Activated gamma-delta T cell treated with anti-CD3 and anti-CD28 coated beads, Interleukin-2, amount 50 U/mL, for 16 hours (primary cell): ENCODE results near the gene DENND11.
"Not testable (repeated sequence)": the region's sequence is repeated elsewhere in the genome, so short reads cannot be mapped to it uniquely, and the experiment has no call there.

ENCODE experiments used
- DNase-seq: peaks from one replicate; pipeline ENCODE4 v3.0.0-alpha.2; 2020; ENCODE audit warnings: low read depth

Gene DENND11

DNA sequence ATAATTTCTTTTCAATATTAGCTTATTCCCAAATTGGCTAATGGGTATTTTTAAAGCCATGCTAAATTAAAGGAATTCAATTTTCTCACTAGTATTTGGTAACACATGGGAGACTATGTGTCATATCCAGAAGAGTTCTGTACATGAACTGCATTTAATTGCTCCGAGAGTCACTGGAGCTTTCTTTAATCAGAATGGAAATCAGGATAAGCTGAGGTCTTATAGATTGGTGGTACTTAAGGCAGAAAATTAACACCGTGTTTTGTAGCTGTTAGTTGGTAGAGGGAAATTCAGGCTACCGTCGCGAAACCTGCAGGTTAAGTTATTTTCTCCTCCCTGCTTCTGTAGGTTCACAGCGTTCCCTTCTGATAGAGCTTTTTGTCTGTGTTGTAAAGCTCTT is 6.4 kb upstream of the DENND11 start, which contains the start of gene WEE2:
Gene WEE2, plus strand, starts transcription at position 3 of the 400 bp plus-strand sequence. CDS start 406 bp downstream, outside the sequence.
- DNase-seq, result no peak

DNA sequence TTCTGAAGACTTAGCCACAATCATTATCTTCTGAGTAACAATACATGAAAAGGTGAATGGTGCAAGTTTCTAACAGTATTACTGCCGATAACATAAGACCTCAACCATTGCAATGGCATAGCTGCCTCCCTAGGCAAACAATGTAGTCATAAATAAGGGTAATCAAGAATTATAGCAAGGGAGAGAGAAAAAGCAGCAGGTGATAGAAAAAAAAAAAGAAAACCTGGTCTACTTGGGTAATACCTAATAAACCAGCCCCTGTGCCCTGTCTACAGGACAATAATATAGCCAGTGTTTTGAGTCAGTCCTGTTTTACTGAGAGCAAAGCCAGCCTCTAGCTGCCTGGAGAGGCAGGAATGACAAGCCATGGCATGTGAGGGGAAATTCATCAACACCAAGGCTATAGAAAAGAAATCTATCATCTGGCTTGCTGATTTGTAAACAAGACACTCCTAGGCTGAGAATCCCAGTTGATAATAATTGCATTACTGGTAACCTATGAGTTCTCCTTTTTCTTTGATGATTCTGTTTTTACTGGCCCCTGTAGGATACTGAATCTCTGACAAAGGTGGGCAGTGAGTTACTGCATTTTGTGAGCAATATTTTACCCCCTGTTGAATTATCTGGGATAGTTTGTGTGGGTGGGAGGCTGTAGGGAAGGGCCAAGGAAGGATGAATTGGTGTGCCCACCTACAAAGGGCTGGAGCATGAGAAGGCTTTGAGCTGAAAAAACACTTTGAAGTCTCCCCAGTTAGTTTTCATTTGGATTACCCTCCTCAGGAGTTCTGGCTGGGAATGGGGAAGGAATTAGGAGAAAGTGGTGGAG is 4.5 kb upstream of the DENND11 start:
- DNase-seq, result no peak

DNA sequence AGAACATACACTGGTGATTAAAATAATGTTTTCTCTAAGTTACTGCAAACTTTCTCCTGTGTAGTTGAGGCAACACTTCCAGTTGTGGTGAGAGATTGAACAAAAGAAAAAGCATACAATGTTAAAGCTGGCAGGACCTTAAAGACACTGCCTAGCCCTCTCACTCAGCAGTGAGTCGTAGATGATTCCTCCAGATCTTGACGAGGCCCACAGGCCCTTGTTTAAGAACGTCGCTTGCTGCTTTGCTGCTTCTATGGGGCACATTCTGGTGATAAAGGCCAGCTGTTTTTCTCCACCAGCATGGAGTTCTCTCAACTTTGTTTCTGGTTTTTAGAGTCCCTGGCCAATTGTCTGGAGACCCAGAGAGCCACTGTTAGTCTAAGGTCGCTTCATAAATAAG is 2.8 kb upstream of the DENND11 start:
- no peak for DNase-seq

DNA sequence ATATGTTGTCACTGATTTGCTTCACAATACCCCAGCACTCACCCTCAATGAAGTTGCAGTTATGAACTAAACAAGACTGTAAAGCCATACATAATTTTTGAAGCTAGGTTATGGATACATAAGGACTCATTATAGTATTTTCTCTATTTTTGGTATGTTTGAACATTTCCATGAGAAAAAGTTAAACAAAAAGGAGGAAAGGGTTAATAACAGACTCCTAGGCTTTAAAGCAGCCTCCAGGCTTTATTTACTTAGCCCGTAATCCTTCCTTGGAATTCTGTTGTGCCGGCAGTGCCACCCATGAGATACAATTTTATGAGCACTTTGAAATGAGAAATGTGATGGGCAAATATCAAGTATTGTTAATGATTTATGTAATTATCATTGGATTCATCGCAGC is 2.1 kb upstream of the DENND11 start:
- DNase-seq, result no peak

DNA sequence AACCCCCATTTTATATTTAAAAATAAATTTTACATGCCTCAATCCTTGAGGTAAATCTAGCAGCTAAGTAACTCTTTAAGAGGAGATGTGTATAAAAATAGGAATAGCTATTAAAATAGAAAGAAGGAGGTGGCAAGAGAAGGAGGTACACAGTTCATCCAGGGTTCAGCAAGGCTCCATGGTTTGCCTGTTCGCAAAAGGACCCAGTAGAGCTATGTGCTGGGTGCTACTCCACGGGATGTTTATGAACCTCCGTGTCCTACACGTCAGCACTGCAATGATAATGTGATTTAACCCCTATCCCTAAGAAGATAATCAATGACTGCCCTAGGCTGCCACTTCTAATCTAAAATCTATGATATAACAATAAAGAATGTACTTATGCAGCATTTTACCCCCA is 926 bp upstream of the DENND11 start:
- DNase-seq, result no peak

DNA sequence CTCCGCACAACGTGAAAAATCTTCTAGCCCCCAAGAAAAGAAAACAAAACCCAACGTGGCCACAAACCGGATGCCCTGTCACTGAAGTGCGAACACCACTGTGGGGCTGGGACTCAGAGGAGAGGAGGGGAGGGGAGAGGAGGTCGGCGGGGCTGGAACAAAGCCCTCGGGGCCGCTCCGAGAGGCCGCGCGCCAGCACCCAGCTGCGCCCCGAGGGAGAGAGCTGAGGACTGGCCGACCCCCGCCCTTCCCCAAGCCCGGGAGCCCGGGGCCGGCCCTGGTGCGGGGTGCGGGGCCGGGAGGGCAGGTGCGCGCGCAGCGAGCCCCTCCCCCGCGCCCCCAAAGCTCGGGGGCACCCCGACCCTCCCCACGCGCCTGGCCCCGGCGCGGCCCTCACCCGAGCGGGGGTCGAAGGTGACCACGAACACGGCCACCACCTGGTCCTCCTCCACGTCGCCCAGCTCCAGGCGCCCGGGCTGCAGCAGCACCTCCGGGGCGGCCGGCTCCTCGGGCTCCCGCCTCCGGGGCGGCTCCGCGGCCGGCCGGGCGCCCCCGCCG is 398 bp downstream of the DENND11 start:
- peak; percentile 71 for DNase-seq

DNA sequence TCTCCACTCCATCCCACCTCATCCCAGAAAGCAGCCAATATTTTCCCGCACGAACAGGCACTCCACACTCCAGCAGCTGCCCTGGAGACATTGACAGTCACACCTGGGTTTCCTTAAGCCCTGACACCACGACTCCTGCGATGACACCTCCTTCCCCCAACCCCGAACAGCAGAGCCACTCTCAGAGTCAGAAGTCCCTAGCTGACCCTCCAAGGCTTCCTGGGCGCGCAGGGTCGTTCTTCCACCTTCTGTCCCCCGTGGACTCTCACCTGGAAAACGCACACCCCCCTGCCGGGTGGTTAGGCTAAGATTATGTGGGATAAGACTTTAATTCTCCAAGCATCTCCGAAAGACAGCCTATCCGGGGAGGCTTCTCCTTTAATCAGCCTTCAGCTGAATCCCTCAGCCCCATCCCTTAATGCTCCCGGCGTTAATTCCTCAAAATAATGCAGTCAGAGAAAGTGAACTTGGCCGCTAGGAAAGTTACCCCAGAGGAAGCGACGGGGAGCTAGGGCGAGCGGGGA is 1.1 kb downstream of the DENND11 start:
- no peak for DNase-seq

DNA sequence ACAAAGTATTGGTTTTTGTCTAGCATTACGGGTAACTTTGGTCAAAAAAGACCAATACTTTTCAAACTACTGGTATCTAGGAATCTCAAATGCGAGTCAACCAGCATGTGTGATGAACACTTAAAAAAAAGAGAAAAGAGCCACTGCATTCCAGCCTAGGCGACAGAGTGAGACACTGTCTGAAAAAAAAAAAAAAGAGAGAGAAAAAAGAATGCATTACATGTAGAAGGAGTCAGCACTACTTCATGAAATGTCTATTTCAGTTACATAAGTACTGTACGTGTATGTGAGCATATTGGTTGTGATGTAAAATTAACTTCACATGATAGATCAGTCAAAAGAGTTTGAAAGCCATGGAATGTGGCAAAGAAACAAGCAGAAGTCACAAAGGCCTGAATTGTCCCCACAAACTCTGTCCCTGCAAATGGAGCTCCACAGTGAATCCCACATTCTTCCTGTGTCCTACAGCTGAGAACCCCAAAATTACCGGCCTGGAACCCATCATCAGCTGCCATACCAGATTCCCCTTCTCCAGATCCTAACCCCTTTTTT is 1.6 kb downstream of the DENND11 start:
- no peak for DNase-seq

DNA sequence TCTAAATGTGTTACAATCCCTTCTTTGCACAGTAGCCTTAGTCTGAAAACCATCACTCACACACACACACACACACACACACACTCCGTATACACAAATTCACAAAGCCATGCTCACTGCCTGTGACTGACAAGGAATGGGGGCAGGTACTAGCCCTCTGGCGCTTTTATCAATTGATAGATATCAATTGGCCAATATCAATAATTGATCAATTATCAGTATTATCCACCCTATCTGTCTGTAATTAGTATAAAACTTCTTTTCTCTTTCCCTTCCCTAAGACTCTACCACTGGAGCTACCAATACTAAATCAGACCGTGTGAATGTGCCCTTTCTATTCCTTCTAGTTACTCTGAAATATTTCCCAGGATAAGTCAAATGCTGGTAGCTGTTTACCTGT is 2.1 kb downstream of the DENND11 start:
- no peak for DNase-seq

DNA sequence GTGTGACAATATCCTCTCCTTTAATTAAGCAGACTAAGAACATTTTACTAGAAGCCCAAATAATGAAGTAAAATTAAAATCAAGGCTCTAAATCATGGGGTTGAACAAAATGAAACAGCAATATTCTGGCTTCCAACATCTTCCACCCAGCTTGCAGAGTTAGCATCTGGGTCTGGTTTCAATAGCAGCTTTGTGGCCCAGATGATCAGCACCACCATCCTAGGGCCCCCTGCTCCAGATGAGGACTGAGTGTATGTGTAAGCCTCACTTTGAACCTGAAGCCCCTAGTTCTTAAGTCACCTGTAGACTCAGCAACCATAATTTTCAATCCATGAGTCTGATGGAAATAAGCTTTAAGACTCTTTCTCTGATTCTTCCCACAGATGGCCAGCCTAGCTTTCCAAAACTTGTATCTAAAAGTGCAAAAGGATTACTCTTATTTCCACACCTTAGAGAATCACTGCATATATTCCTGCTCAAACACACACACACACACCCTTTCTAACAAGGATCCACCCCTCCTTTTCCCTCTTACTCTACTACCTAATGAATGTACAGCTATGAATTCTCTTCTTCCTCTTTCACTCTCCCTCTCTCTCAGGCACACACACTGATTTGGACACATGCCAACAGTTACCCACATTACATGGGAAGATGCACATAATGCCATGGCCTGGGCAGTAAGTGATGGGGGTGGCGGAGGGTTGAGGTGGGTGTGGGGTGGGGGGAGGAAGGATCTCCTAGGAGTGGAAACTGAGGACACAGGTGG is 3.5 kb downstream of the DENND11 start:
- DNase-seq, result no peak

DNA sequence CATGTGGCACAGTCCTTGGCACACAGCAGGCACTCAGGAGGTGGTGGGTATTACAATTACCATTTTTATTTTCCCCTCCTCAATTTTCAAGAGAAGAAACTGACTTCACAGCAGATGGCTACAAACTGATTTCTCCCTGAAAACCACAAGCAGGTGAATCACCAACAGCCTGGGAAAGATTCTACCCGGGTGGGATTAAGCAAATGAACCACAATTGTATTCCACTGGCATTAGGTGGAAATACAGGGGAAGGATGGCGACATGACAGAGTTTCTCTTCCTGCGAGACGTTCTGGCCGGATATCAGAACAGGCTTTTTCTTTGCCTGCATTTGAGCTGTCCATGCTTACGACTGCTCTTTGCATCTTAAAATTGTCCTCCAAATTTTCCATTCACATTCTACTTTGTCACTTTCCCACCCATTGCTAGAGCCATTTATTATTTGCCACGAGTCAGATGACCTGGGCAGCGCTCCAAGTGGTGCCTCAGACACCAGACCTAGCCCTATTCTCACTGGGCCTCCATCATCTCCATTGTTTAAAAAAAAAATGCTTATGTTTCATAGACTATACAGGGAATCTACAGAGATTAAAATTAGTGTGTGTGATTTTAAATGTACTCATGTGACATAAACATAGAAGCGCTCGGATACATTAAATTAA is 4.6 kb downstream of the DENND11 start:
- no peak for DNase-seq

DNA sequence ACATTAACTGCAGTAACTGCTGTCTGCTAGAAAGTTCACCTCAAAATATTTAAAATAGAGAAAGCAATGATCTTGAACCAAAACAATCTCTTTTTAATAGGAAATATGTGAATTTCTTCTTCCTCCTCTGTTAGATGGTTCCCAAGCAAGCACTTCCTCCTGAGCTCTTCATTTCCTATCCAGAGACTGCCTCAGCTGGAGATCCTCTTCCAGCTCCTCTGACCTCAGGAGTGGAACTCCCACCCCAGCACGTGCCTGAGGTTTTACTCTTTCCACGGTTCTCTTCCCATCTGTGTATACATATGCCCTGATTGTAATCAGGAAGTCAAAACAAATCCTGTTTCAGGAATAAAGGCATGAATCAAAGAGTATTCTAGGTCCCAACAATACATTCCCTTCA is 5.6 kb downstream of the DENND11 start:
- DNase-seq, result no peak

DNA sequence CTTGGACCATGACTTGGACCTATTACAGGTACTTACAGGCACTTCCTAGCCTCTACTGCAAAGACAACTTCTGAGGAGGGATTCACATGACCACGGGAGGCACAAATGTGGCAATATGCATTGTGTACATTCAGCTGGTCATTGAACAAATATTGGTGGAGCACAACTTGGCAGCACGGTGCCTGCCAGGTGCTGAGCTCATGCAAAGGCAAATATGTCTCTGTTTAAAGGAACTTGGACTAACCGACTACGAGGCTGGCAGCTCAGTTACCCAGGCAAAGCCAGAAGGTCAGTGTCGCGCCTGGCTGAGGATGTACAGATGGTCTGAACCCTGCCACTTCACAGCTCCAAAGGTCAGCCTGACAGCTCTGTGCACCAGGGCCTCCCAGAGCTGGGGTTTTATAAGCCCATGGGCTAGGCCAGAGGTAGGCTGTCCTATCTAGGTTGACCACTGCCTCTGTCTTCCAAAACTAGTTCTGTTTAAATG is 6.1 kb downstream of the DENND11 start:
- no peak for DNase-seq

DNA sequence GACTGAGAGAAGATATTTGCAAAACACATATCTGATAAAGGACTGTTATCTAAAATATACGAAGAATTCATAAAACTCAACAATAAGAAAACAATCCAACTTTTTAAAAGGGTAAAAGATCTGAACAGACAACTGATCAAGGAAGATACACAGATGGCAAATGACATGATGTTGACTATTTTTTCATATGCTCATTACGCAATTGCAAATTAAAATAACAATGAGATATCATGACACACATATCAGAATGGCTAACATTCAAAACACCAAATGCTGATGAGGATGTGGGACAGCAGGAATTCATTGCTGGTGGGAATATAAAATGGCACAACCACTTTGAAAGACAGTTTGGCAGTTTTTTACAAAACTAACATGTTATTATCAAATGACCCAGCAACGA is 8.9 kb downstream of the DENND11 start:
- no peak for DNase-seq

DNA sequence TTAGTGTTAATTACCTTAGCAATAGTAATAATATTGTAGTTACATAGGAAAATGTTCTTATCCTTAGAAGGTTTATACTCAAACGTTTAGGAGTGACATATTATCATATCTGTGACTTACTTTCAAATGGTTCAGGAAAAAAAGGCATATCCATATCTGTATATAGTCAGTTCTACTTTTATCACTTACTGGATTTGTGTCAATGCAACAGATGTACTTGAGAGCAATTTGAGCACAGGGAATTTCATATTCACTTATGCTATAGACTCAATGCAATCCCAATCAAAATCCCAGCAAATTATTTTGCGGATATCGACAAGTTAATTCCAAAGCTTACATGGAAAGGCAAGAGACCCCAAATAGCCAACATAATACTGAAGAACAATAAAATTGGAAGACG is 10.0 kb downstream of the DENND11 start:
- DNase-seq, result no peak

DNA sequence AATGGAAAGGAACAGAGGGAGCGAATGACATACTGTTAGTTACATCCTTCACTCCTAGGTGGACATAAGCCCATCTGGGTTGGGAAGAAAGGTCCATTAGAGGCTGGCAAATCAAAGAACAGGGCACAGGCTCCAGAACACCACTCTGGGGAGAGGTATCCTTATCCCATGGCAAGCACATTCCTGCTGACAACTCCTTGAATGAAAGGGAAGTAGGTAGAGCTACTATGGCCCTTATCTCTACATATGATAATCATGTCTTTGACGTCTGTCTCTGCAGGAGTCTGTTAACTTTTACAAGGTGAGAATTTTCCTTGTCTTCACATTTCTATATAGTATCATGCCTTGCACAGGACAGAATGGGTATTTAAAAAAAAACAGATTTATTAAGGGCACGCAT is 10.4 kb downstream of the DENND11 start:
- no peak for DNase-seq

DNA sequence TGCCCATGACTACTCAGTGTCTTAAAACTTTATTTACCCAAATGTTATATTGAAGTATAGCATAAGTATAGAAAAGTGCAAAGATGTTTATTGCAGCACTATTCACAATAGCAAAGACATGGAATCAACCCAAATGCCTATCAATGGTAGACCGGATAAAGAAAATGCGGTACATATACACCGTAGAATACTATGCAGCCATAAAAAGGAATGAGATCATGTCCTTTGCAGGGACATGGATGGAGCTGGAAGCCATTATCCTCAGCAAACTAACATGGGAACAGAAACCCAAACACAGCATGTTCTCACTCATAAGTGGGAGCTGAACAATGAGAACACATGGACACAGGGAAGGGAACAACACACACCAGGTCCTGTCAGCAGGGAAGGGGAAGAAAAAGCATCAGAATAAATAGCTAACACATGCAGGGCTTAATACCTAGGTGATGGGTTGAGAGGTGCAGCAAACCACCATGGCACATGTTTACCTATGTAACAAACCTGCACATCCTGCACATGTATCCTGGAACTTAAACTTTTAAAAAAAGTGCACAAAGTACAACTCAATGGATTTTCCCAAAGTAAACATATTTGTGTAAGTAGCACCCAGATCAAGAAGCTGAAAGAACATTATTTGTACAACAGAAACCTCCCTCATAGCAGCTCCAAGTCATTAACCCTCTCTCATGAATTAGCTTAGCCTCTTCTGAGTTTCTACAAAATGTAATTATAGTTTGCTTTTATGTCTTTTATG is 12.7 kb downstream of the DENND11 start:
- not testable (repeated sequence) for DNase-seq

DNA sequence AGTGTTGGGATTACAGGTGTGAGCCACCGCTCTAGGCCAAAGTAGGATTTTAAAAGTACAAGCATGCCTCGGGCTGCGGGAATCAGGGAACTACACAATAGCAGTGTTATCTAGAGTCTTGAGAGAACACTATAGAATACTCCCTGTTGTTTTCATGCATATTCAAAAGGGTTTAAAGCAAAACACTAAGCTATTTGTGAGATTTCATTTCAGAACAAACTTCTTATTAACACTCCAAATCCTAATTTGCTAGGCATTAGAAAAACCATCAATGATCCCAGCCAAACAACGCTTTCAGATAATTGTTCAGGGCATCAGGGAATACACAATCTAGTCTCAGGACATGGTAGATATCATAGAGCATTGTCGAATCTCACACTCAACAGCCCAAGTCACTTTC is 13.9 kb downstream of the DENND11 start:
- DNase-seq, result no peak

DNA sequence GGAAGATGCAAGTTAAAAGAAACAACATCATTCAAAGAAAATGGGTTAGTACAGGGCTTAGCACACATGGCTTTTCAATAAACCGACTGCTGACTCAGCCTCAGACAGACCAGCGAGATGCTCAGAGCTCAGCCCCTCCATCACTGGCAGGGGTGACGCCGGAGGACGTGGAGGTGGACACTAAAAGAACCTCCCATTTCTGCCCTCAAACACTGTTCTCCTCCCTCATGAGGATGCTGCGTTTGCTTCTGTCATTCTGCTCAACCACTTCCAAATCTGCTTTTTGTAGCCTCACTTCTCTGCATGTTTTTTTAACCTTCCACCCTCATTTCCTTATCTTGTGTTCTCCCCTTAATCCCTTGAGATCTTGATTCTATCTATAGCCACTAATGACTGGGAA is 15.3 kb downstream of the DENND11 start:
- no peak for DNase-seq

DNA sequence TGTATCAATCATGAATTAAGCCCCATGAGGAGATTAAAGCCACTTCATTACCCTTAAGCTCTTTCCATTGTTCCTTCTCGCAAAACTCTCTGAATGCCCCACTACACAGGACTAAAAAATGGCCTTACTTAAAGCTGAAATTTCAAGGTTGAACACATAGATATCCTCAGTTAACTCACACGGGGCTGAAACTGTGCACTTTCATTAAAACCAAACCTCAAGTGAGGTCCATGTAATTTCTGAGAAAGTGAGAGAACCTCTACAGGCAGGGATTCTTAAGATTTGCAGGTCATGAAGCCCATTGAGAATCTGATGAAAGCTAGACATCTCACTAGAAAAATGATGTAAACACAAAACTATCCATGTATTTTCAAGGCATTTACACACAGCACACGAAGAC is 15.9 kb downstream of the DENND11 start:
- no peak for DNase-seq
